Measurements from ENCODE around the gene SEC23A.
A peak's percentile ranks its signal among the peaks of the same experiment; 100 is the strongest.
"Not testable (repeated sequence)": the region's sequence is repeated elsewhere in the genome, so short reads cannot be mapped to it uniquely, and the experiment has no call there.

Gene SEC23A

DNA sequence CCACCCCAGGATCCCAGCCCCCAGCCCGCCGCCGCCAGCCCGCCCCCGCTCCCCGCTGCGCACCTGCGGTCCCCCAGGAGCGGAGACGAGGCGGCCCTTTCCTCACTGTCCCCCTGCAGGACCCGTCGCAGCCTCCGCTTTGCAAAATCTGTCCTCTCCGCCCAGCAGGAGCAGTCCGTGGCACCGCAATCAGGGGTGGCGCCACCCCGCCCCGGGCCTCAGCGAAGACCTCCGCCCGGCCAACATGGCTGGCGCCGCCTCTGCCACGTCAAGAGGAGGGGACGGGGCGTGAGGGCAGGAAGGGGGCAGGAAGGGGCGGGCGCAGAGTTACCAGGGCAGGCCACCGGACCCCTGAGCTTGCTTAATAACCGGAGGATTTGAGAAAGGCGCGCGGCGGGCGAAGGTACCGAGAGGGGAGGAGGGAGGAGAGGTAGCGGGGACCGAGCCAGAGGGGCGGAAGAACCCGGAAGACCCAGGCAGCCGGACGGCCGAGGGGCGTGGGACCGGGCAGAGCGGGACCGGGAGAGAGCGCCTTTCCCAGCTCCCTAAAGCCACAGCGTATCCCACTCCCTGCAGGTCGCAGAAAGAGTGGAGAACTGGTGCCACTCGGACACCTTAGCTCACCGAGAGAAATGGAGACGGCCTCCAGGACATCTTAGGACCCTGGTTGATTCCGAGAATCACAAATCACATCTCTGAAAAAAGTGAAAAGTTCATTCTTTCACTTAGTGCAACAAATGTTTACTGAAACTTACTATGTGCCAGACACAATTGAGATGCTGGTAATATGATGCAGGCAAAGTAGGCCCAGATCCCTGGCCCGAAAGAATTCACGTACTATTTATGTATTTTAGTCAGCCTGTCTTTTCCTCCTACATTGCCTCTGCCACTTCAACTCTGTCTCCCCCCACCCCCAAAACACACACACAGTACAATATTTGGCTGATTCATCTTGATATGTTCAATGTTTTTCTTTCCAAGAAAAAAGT lies at the start of gene SEC23A:
Gene SEC23A, minus strand, starts transcription at position 267 of the 989 bp plus-strand sequence. CDS start 7,117 bp downstream, outside the sequence.
- peak; percentile 21 to 91 (median 76) for DNase-seq

GRCh38 chr14:39145266-39145966 lies 42.4 kb upstream of the SEC23A start:
- no peak for DNase-seq

GRCh38 chr14:39143226-39143625 lies 40.2 kb upstream of the SEC23A start:
- not testable (repeated sequence) for DNase-seq

- DNase-seq: not testable (repeated sequence)
These were observed 38.6 kb upstream of the SEC23A start for GRCh38 chr14:39141623-39142022.

GRCh38 chr14:39140170-39140569 lies 37.1 kb upstream of the SEC23A start:
- no peak for DNase-seq

DNA sequence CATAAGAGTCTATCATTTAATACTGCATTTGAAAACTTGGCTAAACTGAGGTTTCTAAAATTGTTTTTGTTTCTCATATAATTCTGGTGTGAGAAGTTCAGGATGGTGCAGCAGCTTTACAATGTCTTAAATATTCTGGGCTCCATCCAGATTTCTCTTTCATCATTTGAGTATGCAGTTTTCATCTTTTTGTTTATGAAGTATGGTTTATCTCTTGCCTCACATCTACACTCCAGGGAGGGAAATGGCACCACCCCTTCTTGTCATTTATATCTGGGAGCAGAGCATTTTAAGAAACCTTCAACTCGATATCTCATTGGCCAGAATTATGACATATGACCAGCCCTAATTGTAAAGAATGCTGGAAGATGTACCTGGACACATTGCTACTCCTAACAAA lies 35.4 kb upstream of the SEC23A start:
- no peak for DNase-seq

DNA sequence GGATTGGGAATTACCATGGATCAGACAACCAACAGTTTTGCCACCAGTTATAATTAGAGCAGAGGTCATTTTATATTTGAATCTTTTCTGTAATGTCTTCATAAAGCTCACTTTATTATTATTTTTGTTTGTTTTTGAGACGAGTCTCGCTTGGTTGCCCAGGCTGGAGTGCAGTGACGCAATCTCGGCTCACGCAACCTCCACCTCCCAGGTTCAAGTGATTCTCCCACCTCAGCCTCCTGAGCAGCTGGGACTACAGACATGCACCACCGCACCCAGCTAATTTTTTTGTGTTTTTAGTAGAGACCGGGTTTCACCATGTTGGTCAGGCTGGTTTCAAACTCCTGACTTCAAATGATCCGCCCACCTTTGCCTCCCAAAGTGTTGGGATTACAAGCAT lies 34.8 kb upstream of the SEC23A start:
- not testable (repeated sequence) for DNase-seq

DNA sequence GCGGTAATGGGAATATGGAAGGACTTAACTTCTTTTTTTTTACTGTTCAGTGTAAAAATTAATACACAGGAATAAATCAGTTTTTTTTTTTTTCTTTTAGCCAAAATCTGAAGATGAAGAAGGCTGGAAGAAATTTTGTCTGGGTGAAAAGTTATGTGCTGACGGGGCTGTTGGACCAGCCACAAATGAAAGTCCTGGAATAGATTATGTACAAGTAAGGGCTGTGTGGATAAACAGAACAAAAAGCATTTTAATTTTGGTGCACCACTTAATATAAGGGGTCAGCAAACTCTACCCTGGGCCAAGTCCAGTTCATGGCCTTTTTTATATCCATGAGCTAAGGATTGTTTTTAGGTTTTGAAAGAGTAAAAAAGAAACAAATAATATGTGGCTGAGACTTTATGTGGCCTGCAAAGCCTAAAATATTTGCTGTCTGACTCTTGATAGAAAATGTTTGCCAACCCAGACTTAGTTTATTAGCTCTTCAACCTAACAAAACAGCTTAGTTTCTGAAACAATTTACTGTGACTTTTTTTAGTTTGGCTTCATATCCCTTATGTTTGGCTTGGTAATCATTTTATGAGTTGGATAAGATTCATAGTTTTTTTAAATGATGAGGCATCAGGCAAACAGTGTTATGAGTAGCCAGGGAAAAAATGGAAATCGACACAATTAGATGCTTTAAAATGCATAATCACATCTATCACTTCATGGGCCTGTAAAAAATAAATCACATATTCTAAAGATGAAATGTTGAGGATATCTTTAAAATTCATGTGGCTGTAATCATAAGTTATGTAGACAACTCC lies 19.5 kb upstream of the SEC23A start:
- DNase-seq: no peak

GRCh38 chr14:39114073-39114838 lies 11.2 kb upstream of the SEC23A start, which contains the start of gene GEMIN2:
TSS of gene GEMIN2 (plus strand) at chr14:39114323. CDS start at chr14:39114339, 16 bp downstream.
- DNase-seq: peak; percentile 43 to 97 (median 85)

GRCh38 chr14:39113685-39114072 lies 10.6 kb upstream of the SEC23A start:
- no peak for DNase-seq

DNA sequence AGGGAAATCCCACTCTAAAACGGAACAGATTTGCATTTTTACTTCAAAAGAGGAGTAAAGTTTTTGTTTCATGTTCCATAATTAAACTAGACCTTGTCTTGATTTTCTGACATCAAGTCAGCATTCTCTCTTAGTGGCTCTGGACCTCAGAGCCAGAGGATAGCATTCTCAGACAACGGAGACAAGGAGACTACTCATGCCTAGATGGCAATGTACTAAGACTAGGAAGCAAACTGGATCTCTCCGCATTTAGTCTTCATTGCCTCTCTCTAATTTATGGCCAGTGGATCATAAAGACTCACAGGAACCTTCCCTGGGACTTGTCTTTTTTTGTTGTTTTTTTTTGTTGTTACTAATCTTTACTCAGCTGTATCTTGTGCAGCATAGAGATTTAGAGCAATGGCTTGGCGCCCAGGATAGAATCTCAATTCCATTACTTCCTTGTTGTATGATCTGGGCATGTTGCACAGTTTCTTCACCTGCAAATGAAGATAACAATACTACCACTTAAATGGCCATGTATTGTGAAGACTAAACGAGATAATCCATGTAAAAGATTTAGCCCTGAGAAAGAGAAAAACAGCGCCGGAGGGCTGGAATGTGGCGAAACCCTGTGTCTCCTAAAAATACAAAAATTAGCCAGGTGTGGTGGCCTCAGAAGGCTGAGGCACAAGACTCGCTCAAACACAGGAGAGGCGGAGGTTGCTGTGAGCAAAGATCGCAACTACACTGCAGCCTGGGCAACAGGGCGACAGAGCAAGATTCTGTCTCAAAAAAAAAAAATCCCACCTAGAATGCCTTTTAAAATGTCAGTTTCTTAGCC lies 7.1 kb upstream of the SEC23A start:
- DNase-seq: no peak

- no peak for DNase-seq
These were observed 5.8 kb upstream of the SEC23A start for GRCh38 chr14:39108791-39109190.

GRCh38 chr14:39107591-39107996 lies 4.6 kb upstream of the SEC23A start:
- no peak for DNase-seq

GRCh38 chr14:39104078-39104801 lies 1.2 kb upstream of the SEC23A start:
- not testable (repeated sequence) for DNase-seq

GRCh38 chr14:39102265-39102968 lies 618 bp downstream of the SEC23A start:
- DNase-seq: peak in 21 of 51 donors; percentile 8 to 73 (median 50)

GRCh38 chr14:39099748-39100147 lies 3.3 kb downstream of the SEC23A start:
- no peak for DNase-seq

- DNase-seq: not testable (repeated sequence)
These were observed 3.8 kb downstream of the SEC23A start for GRCh38 chr14:39099215-39099614.

- DNase-seq: no peak
These were observed 5.9 kb downstream of the SEC23A start for GRCh38 chr14:39097159-39097558.
